Measurements from ENCODE around the gene RBFOX2. TPM values are rescaled to one million over a fixed set of nuclear protein-coding genes. Genes with fewer than 3 reads are reported as not detected.

Gene RBFOX2
- total RNA-seq, 1 donor from 2014 or later, result 58.1 TPM

DNA sequence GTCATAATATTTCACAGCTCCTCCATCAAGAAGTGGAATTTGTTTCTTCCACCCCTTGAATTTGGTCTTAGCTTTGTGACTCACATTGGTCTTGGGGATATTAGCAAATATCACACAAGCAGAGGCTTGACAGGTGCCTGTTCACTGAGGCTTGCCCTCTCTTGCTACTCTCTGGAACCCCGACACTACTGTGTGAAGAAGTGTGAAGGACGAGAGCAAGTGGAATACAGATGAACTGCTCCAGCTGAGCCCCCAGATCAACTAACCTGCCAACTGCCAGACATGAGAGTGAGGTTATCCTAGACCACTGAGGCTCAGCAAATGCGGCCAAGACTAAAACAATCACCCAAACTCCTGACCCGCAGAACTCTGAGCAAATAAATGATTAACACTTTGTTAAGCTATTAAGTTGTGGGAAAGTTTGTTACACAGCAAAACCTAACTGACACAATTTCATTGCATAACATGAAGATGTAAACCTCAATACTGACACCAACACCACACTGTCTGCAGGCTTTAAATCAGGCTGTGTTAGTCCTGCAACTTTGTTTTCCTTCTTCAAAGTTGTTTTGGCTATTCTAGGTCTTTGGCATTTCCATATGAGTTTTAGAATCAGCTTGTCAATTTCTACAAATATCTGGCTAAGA lies 168.4 kb downstream of the RBFOX2 start:
- TF ChIP-seq CTCF (IDR thresholded peaks at IDR 0.05), result no peak
- H3K9me3 ChIP-seq, result no peaks in the 10 kb centered on the region
- H3K36me3 ChIP-seq, result no peaks in the 10 kb centered on the region
- DNase-seq (ENCODE audit: low spot score in 2 of 2), result no peak
- intact Hi-C loops (cut with DNase I), result no loop called here
- no peak overlapping the region for H3K4me3 ChIP-seq
- H3K27me3 ChIP-seq, result no peaks in the 10 kb centered on the region
- H3K27ac ChIP-seq, result no peak overlapping the region
- peaks cover 0 to 13% of the 10 kb centered on the region in 2 donors for H3K4me1 ChIP-seq

DNA sequence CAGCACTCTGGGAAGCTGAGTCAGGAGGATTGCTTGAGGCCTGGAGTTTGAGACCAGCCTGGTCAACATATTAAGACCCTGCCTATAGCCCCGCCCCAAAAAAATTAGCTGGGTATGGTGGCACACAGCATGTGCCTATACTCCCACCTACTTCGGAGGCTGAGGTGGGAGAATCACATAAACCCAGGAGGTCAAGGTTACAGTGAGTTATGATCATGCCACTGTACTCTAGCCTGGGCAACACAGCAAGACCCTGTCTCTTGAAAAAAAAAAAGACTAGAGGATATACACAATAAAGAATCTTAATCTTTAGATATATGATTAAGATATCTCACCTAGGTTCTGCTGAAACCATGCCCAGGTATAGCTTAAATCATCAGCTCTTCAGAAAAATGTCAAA lies 174.3 kb downstream of the RBFOX2 start:
- Histone ChIP-seq H3K27ac (no peak overlapping the region), H3K4me1 (peaks cover 0 to 4% of the 10 kb centered on the region in 2 donors), H3K4me3 (no peak overlapping the region), H3K9me3 (no peaks in the 10 kb centered on the region), H3K27me3 (no peaks in the 10 kb centered on the region), H3K36me3 (no peaks in the 10 kb centered on the region)
- no peak for DNase-seq (ENCODE audit: low spot score in 2 of 2)
- intact Hi-C loops (cut with DNase I), result no loop called here
- no peak for TF ChIP-seq CTCF (IDR thresholded peaks at IDR 0.05)

DNA sequence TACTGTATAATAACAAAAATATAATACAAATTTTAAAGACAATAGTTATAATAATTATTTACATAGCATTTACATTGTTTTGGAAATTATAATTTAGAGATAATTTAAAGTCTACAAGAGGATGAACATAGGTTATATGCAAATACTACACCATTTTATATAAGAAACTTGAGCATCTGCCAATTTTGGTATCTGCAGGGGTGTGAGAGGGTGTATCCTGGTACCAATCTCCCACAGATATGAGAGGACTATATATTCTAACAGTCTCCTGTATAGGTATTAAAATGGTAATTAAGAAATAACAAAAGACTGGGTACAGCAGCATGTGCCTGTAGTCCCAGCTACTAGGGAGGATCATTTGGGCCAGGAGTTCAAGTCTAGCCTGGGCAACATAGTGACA lies 176.5 kb downstream of the RBFOX2 start:
- no peak for DNase-seq (ENCODE audit: low spot score in 2 of 2)
- Histone ChIP-seq H3K27ac (no peak overlapping the region), H3K27me3 (no peaks in the 10 kb centered on the region), H3K36me3 (no peaks in the 10 kb centered on the region), H3K4me3 (no peak overlapping the region), H3K9me3 (no peaks in the 10 kb centered on the region), H3K4me1 (peaks cover 0 to 6% of the 10 kb centered on the region in 2 donors)
- no peak for TF ChIP-seq CTCF (IDR thresholded peaks at IDR 0.05)
- intact Hi-C loops (cut with DNase I), result no loop called here

GRCh38 chr22:35850831-35851230 lies 177.8 kb downstream of the RBFOX2 start:
- no peak overlapping the region for H3K27ac ChIP-seq
- H3K4me3 ChIP-seq, result no peak overlapping the region
- no peaks in the 10 kb centered on the region for H3K9me3 ChIP-seq
- intact Hi-C loops (cut with DNase I), result no loop called here
- no peaks in the 10 kb centered on the region for H3K27me3 ChIP-seq
- H3K36me3 ChIP-seq, result no peaks in the 10 kb centered on the region
- no peak for DNase-seq (ENCODE audit: low spot score in 2 of 2)
- peaks cover 0 to 6% of the 10 kb centered on the region in 2 donors for H3K4me1 ChIP-seq
- TF ChIP-seq CTCF (IDR thresholded peaks at IDR 0.05), result no peak

DNA sequence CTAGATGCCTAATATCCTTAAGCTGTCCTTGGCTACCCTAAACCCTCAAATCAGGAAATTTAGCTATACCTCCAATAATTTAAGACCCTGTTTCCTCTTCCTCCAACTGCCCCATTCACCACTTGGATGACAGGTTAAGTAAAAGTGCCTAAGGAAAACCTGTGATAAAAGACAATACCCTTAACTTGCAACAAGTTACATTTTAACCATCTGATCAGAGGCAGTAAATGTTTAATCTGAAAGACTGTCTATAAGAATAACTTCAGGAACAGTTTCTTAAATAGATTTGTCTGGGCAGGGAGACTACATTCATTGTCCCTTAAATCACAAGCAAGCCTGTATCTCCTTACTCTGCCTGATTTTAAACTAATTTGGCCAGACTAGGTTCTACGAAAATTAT lies 181.8 kb downstream of the RBFOX2 start:
- H3K27me3 ChIP-seq, result no peaks in the 10 kb centered on the region
- intact Hi-C loops (cut with DNase I), result no loop called here

More for the DNA sequence above, 181.8 kb downstream of the RBFOX2 start:
- no peaks in the 10 kb centered on the region for H3K36me3 ChIP-seq
- no peak for TF ChIP-seq CTCF (IDR thresholded peaks at IDR 0.05)
- no peak overlapping the region for H3K27ac ChIP-seq
- H3K4me1 ChIP-seq, result peaks cover 0 to 10% of the 10 kb centered on the region in 2 donors
- no peaks in the 10 kb centered on the region for H3K9me3 ChIP-seq
- DNase-seq (ENCODE audit: low spot score in 2 of 2), result no peak
- no peak overlapping the region for H3K4me3 ChIP-seq

Data from ascending aorta (tissue), 2 donors.